Embryonic facial prominence (tissue), 1 donor: ENCODE data around the gene ARMC3.
"Not testable (repeated sequence)": the region's sequence is repeated elsewhere in the genome, so short reads cannot be mapped to it uniquely, and the experiment has no call there.

ENCODE experiments used
- DNase-seq: peaks from one replicate; pipeline ENCODE4 v3.0.0-alpha.2; 2016; ENCODE audit errors: extremely low spot score

Gene ARMC3

DNA sequence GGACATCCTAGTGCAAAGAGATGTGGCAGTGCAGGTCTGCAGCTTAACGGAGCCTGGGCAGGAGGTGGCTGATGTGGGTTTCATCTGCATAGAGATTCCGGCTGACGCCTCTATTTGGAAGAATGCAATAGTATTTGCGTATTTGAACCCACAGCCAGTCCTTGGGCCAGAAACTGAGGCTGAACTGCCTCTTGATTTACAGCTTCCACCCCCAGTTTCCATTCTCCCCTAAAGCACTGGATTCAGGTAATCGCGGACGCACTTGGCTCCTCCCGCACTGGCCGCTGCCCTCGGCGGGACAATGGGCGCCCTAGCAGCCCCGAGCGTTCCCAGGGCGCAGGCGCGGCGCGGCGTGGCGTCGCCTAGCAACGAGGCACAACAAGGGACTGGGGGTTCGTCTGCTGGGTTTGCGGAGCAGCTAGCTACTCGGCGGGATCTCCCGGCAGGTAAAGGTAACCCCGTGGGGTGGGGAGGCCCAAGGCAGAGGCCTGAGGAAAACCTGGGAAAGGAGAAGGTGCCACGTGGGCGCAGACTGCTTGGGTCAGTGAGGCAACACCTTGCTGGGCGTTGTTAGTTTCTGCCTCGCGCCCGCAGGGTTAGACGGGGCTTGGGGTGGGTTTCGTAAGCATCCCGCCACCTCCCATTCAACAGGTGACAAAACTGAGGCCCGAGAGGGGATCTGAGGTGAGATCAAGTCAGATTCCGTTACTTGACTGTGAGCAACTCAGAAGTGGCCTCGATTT lies at the start of gene ARMC3:
Gene ARMC3 (plus strand): TSS at position 393 of the 743 bp plus-strand sequence. CDS start 3,944 bp downstream, outside the sequence.
- peak; percentile 43 for DNase-seq

GRCh38 chr10:22891797-22892196 lies 36.1 kb upstream of the ARMC3 start:
- no peak for DNase-seq

DNA sequence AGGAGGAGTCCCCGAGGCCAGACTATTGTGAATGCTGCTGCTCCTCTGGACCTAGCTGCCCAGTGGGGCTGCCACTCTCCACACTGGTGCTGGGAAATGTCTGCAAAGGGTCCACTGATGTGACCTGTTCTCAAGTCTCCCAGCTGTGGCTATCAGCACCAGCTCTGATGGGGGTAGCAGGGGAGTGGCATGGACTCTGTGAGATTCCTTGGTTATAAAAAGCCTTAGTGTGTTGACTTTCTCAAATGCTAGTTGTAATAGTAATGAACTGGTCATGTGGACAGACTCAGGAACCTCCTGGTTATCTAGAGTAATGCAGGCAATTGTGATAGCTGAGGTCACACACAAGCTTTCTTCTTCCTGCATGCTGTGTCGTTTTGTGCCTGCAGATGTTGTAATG lies 34.1 kb upstream of the ARMC3 start:
- DNase-seq = no peak

- DNase-seq = no peak
Measured at GRCh38 chr10:22894714-22895113, 33.1 kb upstream of the ARMC3 start.

DNA sequence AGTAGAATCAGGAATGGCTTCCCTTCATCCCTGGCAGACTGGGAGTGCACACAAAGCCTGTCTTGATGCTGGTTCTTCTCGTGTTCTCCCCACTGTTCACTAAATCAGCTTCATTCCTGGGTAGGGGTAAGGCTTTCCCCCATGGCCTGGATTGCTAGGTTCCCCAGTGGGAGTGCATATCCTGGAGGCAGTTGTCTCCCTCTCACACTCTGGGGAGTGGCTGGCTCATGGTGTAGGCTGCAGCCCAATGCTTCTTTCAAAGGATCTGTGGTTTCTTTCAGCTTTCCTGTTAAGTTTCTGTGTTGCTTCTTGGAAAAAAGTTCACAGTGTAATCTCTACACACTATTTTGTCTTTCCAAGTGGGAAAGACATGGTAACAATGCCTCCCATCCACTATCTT lies 32.6 kb upstream of the ARMC3 start:
- no peak for DNase-seq

GRCh38 chr10:22897371-22897770 lies 30.5 kb upstream of the ARMC3 start:
- DNase-seq = no peak

DNA sequence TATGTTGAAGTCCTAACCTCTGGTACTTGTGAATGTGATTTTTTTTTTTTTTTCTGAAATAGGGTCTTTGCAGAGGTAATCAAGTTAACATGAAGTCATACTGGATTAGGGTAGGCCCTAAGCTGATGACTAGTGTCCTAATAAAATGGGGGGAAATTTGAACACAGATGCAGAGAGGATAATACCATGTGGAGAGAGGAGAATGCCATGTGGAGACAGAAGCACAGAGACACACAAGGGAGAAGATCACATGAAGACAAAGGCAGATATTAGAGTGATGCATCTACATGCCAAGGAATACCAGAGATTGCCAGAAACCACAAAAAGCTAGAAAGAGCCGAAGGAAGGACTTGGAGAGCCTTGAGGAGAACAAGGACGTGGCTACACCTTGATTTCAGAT lies 28.5 kb upstream of the ARMC3 start:
- DNase-seq = no peak

DNA sequence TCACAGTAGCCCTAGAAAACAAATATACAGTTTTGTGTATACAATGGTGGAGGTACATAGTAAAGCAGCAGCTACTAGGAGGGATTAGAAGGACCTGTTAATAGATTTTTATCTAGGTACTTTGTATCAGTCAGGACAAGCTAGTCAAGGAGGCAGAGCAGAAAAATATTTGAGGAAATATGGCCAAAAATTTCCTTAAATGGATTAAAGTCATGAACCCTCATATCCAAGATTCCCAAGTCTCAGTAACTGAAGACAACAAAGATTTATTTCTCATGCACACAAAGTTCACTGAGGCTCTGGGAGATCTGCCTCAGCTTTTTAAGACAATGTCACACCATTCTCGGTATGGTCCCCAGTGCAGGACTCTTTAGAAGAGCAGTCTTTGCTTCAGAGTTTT lies 28.1 kb upstream of the ARMC3 start:
- DNase-seq = no peak

GRCh38 chr10:22900841-22901601 lies 26.8 kb upstream of the ARMC3 start:
- DNase-seq = no peak

- DNase-seq = not testable (repeated sequence)
Measured at GRCh38 chr10:22902147-22902546, 25.7 kb upstream of the ARMC3 start.

DNA sequence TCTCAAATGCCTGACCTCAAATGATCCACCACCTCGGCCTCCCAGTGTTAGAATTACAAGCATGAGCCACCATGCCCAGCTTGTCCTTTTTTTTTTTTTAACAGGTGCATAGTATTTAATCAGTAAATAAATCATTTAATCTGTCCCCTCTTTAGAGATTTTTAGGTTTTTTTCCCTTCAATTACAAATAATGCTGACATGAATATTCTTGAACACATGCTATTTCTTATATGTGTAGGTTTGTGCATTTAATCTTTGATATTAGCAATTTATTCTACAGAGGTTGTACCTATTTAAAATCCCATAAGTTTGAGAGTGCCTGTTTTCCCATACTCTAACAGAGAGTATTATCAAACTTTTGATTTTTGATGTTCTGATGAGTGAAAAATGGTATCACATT lies 24.2 kb upstream of the ARMC3 start:
- DNase-seq = no peak

- DNase-seq = no peak
Measured at GRCh38 chr10:22906767-22907166, 21.1 kb upstream of the ARMC3 start.

GRCh38 chr10:22908837-22909236 lies 19.0 kb upstream of the ARMC3 start:
- DNase-seq = no peak

DNA sequence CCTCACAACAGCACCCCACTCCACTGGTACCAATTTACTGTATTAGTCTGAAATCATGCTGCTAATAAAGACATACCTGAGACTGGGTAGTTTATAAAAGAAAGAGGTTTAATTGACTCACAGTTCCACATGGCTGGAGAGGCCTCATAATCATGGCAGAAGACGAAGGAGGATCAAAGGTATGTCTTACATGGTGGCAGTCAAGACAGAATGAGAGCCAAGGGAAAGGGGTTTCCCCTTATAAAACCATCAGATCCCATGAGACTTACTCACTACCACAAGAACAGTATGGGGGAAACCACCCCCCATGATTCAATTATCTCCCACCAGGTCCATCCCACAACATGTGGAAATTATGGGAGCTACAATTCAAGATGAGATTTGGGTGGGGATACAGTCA lies 18.2 kb upstream of the ARMC3 start:
- not testable (repeated sequence) for DNase-seq

- no peak for DNase-seq
Measured at GRCh38 chr10:22911067-22911466, 16.8 kb upstream of the ARMC3 start.

DNA sequence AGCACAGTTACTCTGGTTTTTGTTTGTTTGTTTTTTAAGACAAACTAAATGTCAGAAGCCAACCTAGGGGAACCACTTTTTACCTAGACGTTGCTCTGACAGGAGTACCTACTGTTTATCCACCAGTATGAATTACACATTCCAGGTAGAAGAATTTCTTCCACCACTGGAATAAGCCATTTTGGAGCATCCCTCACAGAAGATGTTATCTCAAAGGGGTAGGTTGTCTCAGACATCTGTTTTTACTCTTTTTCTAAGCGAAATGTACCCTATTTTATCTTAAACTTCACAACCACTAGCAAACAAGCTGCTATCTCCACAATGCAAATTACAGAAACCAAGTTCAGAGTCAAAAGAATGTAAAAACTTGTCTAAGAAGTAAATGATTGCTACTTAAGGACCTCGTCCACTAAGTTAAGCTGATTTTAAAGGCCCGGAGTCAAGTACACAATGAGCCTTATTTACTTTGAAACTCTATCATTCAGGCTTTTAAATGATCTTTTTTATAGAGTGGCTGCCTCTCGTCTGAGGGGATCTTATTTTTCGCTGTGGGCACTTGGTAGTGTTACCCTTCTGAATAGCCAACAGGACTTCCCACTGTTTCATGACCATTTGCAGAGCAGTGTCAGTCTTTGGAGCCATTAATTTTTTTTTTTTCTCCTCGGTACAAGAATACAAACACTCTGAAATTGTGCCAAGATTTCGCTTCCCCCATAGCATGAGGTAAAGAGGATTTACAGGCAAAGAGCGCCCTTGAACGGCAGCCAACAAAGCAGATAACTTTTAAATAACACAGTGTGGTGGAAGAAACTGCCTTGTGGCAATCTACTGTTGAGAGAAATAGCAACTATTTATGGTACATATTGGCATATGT lies 15.7 kb upstream of the ARMC3 start:
- DNase-seq = peak; percentile 31

DNA sequence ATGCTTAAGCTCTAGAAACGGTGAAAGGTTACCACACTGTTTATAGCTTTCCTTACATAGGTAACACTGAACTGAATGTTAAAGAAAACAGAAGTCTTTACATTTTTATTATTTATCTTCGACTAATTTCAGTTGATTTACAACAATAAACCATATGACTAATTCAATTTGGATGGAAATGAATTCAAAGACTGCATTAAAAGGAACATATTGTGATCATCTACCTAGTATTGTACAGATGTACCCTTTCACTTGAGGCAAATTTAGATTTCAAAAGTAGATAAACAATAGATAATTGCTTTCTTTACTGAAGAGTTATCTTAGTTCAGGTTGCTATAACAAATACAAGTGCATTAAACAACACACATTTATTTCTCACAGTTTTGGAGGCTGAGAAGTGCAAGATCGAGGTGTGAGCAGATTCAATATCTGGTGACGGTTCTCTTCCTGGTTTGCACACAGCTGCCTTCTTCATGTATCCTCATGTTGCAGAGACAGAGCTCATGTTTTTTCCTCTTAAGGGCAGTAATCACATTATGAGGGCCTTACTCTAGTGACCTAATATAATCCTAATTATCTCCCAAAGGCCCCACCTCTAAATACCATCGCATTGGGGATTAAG lies 15.0 kb upstream of the ARMC3 start:
- no peak for DNase-seq

DNA sequence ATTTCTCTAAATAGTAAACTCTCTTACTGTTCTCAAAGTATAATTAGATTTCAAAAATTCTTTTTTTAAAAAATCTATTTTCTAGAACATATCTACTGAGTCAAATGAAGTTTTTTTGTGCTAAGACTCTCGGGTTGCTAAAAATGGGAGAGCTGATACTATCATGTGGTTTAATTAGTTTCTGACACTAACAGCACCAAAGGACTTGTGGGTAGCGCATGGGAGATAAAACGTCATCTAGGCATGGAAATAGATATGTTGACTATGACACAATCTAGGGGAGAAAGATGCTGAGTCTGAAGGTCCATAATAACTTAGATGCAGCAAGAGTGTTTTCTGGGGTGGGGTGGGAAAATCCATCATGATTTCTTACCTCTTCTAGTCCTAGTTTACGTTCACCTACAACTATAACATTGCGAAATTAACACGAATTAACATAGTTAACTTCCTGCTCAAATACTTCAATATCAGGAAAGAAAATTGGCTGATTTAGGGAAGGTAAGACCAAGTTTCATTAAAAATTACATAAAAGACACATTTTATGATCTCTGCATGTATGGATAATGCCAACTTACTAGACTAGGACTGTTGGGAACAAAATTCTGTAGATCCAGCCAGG lies 14.3 kb upstream of the ARMC3 start:
- DNase-seq = no peak

DNA sequence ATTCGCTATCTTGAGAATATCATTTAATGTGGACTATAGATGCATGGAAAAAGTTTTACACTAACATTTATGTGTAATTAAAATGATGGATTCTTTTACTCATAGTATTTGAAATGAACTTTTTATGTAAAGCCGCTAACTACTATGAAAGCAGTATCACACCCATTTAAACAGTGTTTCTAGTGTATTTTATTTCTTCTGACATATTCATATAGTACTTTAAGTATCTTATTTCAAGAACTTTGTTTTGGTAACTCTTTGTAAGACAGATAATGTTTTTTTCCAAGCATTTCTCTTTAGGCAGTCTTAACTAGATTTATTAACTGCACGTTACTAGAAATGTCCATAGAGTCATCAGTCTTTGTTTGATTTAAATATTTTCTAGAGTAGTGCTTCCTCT lies 12.5 kb upstream of the ARMC3 start:
- DNase-seq = no peak

GRCh38 chr10:22925088-22925487 lies 2.8 kb upstream of the ARMC3 start:
- no peak for DNase-seq

DNA sequence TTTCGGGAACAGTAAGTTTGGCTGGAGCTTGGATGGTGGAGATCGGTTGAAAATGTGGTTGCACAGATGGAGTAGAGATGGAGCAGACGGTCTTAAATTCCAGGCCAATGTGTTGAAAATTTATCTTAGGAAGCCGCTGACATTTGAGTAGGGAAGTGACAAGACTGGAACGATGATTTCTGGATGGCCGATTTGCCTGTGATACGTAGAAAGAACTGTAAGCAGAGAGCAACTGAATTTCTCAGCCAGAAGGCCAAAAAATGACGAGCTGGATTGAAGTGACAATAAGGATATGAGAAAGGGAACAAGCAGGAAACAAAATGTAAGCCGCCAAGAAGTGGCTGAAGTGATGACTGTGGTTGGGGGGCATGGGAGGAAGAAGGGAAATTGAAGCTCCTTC lies 687 bp upstream of the ARMC3 start:
- DNase-seq = no peak
